ENCODE measurements around the gene MMP23B.

DNA sequence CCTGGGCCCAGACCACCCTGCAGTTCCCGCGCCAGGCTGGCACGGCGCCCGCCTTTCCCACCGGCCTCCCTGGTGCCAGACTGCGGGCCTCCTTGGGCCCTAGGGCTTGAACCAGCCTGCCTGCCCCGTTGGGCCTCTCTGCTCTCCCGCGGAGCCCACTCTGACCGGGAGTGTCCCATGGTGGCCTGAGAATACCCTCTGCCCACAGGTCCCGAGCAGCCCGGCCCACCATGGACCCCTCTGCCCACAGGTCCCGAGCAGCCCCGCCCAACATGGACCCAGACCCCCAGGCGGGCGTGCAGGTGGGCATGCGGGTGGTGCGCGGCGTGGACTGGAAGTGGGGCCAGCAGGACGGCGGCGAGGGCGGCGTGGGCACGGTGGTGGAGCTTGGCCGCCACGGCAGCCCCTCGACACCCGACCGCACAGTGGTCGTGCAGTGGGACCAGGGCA is 8.8 kb upstream of the MMP23B start:
- no peak for TF ChIP-seq POLR2A (IDR thresholded peaks at IDR 0.05)
- TF ChIP-seq, protein P1, sequence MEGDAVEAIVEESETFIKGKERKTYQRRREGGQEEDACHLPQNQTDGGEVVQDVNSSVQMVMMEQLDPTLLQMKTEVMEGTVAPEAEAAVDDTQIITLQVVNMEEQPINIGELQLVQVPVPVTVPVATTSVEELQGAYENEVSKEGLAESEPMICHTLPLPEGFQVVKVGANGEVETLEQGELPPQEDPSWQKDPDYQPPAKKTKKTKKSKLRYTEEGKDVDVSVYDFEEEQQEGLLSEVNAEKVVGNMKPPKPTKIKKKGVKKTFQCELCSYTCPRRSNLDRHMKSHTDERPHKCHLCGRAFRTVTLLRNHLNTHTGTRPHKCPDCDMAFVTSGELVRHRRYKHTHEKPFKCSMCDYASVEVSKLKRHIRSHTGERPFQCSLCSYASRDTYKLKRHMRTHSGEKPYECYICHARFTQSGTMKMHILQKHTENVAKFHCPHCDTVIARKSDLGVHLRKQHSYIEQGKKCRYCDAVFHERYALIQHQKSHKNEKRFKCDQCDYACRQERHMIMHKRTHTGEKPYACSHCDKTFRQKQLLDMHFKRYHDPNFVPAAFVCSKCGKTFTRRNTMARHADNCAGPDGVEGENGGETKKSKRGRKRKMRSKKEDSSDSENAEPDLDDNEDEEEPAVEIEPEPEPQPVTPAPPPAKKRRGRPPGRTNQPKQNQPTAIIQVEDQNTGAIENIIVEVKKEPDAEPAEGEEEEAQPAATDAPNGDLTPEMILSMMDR (IDR thresholded peaks at IDR 0.05): no peak

All from lower leg skin (tissue), 3 donors.